ENCODE data around the gene KCNH4. TPM values are rescaled to one million over a fixed set of nuclear protein-coding genes. Genes with fewer than 3 reads are reported as not detected.
A peak's percentile ranks its signal among the peaks of the same experiment; 100 is the strongest.

KCNH4 gene
- total RNA-seq, 4 donors from 2014 or later = 0.30 TPM; not detected in 3

GRCh38 chr17:42119301-42119700, 61.6 kb downstream of the KCNH4 start:
- no peak for DNase-seq (ENCODE audit: low spot score in 2 of 2)
- no peak overlapping the region for H3K4me3 ChIP-seq
- TF ChIP-seq EP300 (IDR thresholded peaks at IDR 0.05) (no peak), CTCF (IDR thresholded peaks at IDR 0.05) (no peak), POLR2A (IDR thresholded peaks at IDR 0.05) (no peak)
- 91 to 93% methylated on average over 18 of the region's 18 CpGs for WGBS, 2 donors
- no peaks in the 10 kb centered on the region for H3K27me3 ChIP-seq
- H3K27ac ChIP-seq = no peak overlapping the region
- H3K36me3 ChIP-seq = peaks cover 0 to 59% (median 0%) of the 10 kb centered on the region in 3 donors
- no peaks in the 10 kb centered on the region for H3K9me3 ChIP-seq
- H3K4me1 ChIP-seq = peaks cover 0 to 43% (median 14%) of the 10 kb centered on the region in 4 donors

GRCh38 chr17:42118545-42118944, 62.4 kb downstream of the KCNH4 start:
- no peak overlapping the region for H3K4me3 ChIP-seq
- DNase-seq (ENCODE audit: low spot score in 2 of 2) = no peak
- TF ChIP-seq EP300 (IDR thresholded peaks at IDR 0.05) (no peak), POLR2A (IDR thresholded peaks at IDR 0.05) (no peak), CTCF (IDR thresholded peaks at IDR 0.05) (peak in 2 of 5 experiments; percentile 10 to 17)
- H3K27me3 ChIP-seq = no peaks in the 10 kb centered on the region
- H3K9me3 ChIP-seq = no peaks in the 10 kb centered on the region
- H3K27ac ChIP-seq = no peak overlapping the region
- WGBS, 2 donors = 79 to 88% methylated on average over 2 of the region's 2 CpGs
- peaks cover 0 to 43% (median 14%) of the 10 kb centered on the region in 4 donors for H3K4me1 ChIP-seq
- H3K36me3 ChIP-seq = peaks cover 0 to 63% (median 0%) of the 10 kb centered on the region in 3 donors

- H3K27ac ChIP-seq = no peak overlapping the region
- 90 to 98% methylated on average over 4 of the region's 4 CpGs for WGBS, 2 donors
- no peak overlapping the region for H3K4me3 ChIP-seq
- peaks cover 0 to 47% (median 18%) of the 10 kb centered on the region in 4 donors for H3K4me1 ChIP-seq
- no peaks in the 10 kb centered on the region for H3K27me3 ChIP-seq
- DNase-seq (ENCODE audit: low spot score in 2 of 2) = no peak
- TF ChIP-seq CTCF (IDR thresholded peaks at IDR 0.05) = no peak
- no peak for TF ChIP-seq EP300 (IDR thresholded peaks at IDR 0.05)
- no peak for TF ChIP-seq POLR2A (IDR thresholded peaks at IDR 0.05)
- H3K36me3 ChIP-seq = peaks cover 0 to 68% (median 0%) of the 10 kb centered on the region in 3 donors
- no peaks in the 10 kb centered on the region for H3K9me3 ChIP-seq
These were observed 62.8 kb downstream of the KCNH4 start for GRCh38 chr17:42118126-42118510.

DNA sequence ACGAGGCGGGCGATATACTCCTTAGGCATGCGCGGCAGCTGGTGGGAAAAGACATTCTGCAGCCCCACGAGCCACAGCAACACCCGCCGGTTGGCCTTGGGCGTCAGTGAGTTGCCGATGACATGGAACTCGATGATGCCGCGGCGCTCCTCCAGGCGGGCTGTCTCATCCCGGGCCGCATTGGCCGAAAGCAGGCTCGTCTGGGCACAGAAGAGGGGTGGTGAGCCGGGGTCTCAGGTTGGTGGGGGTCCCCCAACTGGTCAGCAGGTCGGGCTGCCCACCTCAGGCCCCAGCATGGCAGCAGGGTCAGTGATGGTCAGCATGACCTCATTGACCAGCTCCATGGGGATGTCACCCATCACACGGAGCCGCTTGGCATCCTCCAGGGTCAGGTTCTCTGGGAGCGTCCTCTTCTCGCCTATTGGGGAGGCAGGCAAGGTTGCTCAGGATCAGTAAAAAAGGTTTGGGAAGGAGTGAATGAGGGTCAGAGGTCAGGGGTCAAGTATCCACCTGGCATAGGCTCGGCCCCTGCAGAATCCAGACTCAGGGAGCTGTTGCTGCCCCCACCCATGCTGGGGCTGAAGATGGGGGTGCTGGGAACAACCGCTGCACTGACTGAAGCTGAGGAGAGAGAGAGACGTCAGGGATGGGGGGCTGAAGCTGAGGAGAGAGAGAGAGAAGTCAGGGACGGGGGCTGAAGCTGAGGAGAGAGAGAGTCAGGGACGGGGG, 63.4 kb downstream of the KCNH4 start:
- Histone ChIP-seq H3K27ac (no peak overlapping the region), H3K27me3 (no peaks in the 10 kb centered on the region), H3K9me3 (no peaks in the 10 kb centered on the region), H3K4me3 (no peak overlapping the region), H3K36me3 (peaks cover 0 to 68% (median 0%) of the 10 kb centered on the region in 3 donors), H3K4me1 (peaks cover 0 to 49% (median 23%) of the 10 kb centered on the region in 4 donors)
- 79 to 86% methylated on average over 23 to 29 of the region's 30 CpGs for WGBS, 2 donors
- no peak for DNase-seq (ENCODE audit: low spot score in 2 of 2)
- no peak for TF ChIP-seq CTCF (IDR thresholded peaks at IDR 0.05)
- no peak for TF ChIP-seq POLR2A (IDR thresholded peaks at IDR 0.05)
- no peak for TF ChIP-seq EP300 (IDR thresholded peaks at IDR 0.05)

GRCh38 chr17:42116705-42117396, 64.1 kb downstream of the KCNH4 start:
- DNase-seq (ENCODE audit: low spot score in 2 of 2) = peak; percentile 85 to 96
- 31 to 41% methylated on average over 17 to 18 of the region's 18 CpGs for WGBS, 2 donors
- H3K9me3 ChIP-seq = no peaks in the 10 kb centered on the region
- peaks cover 0 to 45% (median 24%) of the 10 kb centered on the region in 4 donors for H3K4me1 ChIP-seq
- no peaks in the 10 kb centered on the region for H3K27me3 ChIP-seq
- no peak overlapping the region for H3K4me3 ChIP-seq
- H3K36me3 ChIP-seq = peaks cover 0 to 68% (median 0%) of the 10 kb centered on the region in 3 donors
- H3K27ac ChIP-seq = no peak overlapping the region
- TF ChIP-seq EP300 (IDR thresholded peaks at IDR 0.05) (no peak), POLR2A (IDR thresholded peaks at IDR 0.05) (no peak), CTCF (IDR thresholded peaks at IDR 0.05) (peak; percentile 71 to 89 (median 81))

Measured in tibial nerve (tissue), 4 donors.